Stimulated activated CD8-positive, alpha-beta memory T cell treated with anti-CD3 and anti-CD28 coated beads, Interleukin-7, amount 100 ng/mL, for 4 hours (primary cell): ENCODE measurements around the gene MSMB.
"Not testable (repeated sequence)": the region's sequence is repeated elsewhere in the genome, so short reads cannot be mapped to it uniquely, and the experiment has no call there.

Experiments
- DNase-seq, 2 donors: peaks; one replicate each; pipeline ENCODE4 v3.0.0-alpha.2; 2020; ENCODE audit warnings: low read depth in 2 of 2

Gene MSMB

GRCh38 chr10:46006219-46006618 is 39.9 kb downstream of the MSMB start:
- no peak for DNase-seq

DNA sequence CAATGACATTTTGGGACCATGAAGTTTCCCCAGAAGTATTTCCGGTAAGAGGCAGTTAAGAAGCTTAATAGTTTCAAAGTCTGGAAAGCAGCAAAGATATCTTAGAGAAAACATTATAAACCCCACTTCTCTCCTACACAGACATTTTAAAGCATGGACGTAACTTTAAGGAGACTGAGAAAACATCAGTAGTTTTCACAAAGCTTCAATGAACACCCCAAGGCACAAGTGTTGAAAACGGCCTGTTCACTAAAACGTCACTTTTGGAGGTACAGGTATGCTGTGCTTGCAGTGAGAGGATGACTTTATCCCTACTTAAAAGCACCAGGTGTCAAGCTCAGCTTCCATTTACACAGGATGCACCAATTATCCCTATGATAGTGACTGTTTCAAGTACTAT is 40.7 kb downstream of the MSMB start:
- DNase-seq = no peak

GRCh38 chr10:46004963-46005362 is 41.1 kb downstream of the MSMB start:
- DNase-seq = no peak

DNA sequence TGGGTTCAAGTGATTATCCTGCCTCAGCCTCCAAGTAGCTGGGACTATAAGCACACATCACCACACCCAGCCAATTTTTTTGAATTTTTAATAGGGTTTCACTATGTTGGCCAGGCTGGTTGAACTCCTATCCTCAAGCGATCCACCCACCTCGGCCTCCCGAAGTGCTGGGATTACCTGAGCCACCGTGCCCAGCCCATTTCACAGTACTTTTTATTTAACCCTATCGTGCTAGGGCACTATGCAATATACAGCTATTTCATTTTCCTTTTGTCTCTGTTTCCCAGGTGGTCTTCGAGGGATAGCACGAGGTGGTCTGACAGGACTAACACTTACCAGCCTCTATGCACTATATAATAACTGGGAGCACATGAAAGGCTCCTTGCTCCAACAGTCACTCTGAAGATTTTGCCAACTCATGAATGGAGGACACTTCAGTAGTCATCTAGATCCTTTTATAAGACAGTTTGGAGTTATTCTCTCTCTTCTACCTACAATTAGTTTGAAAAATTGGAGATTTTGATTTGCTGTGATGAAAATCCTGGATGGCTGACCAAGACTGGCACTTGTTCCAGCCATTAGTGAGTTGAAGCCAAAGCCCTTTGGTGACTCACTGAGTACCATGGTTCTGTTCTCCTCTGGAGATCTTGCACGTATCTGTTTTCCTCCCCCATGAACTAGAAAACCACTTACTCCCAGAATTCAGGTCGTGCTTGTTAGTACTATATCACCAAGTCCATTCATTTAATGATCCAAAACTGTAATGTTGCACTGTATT is 43.0 kb downstream of the MSMB start:
- DNase-seq = no peak

DNA sequence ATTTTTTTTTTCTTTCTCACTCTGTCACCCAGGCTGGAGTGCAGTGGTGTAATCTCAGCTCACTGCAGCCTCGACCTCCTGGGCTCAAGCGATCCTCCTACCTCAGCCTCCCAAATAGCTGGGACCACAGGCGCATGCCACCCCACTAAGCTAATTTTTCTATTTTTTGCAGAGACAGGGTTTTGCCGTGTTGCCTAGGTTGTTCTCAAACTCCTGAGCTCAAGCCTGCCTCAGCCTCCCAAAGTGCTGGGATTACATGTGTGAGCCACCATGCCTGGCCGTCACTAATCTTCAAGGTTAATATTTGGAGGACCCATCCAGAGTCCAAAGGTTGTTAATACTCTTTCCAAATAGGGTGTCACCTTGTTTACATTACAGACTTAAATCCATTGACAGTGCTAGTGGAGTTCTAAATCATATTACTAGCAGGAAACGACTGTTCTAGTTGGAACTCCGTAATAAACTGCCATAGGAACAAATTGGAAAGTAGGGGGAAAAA is 43.8 kb downstream of the MSMB start:
- DNase-seq = not testable (repeated sequence)

- DNase-seq = no peak
Observed at GRCh38 chr10:46001187-46001756, 44.8 kb downstream of the MSMB start.

DNA sequence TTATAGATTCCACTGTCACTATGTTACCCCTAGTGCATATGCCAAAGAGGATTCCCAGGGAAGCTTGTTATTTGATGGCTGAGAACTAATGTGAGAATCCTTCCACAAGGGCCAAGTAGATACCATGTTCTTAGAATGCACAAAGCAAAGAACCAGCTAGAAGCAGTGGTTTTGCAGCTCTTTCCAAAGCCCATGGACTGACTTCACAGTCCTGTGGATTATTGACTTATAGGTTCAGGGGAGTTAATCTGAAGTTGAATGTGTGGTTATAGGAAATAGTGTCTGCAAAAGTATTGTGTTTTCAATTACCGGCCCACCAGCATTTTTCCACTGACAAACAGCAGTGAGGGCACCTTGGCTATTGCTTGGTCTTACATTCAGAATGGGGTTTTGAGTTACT is 45.5 kb downstream of the MSMB start:
- no peak for DNase-seq

- not testable (repeated sequence) for DNase-seq
Observed at GRCh38 chr10:45999955-46000354, 46.1 kb downstream of the MSMB start.

GRCh38 chr10:45997994-45998763 is 47.9 kb downstream of the MSMB start:
- no peak for DNase-seq

- no peak for DNase-seq
Observed at GRCh38 chr10:45997557-45997956, 48.5 kb downstream of the MSMB start.

DNA sequence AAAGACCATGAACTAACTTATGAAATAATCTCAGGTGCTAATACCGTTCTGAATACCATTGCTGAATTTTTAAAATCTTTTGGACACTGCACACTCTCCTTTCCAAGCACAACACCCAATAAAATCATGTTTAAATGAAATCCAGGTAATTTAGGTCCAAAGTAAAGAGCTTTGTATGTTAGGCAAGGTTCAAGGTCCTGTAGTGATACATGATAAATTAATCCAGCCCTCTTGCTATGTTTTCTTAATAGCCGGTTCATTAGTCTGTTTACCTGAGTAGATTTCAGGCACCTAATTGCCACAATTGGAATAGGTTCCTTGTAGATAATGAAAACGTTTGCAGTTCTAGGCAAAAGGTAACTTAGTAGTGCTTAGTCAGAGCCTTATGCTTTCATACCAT is 60.5 kb downstream of the MSMB start:
- DNase-seq = not testable (repeated sequence)

DNA sequence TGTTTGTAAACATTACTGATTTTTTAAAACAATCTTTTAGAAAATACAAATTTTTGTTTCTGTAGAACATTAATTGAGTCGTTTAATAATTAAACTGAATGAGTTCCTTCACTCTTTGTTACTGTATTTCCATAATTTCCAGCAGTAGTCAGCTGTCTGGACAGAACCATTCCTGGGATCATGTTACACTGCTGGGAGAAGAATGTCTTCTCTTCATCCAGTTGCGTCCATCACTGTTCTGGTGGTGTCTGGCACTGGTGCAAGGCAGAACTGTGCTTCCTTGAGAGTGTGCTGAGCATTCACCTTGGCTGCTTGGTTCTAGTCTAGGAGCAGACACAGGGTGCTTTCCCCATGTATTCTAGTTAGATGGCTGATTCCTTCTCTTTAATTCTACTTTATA is 61.6 kb downstream of the MSMB start:
- DNase-seq = not testable (repeated sequence)

DNA sequence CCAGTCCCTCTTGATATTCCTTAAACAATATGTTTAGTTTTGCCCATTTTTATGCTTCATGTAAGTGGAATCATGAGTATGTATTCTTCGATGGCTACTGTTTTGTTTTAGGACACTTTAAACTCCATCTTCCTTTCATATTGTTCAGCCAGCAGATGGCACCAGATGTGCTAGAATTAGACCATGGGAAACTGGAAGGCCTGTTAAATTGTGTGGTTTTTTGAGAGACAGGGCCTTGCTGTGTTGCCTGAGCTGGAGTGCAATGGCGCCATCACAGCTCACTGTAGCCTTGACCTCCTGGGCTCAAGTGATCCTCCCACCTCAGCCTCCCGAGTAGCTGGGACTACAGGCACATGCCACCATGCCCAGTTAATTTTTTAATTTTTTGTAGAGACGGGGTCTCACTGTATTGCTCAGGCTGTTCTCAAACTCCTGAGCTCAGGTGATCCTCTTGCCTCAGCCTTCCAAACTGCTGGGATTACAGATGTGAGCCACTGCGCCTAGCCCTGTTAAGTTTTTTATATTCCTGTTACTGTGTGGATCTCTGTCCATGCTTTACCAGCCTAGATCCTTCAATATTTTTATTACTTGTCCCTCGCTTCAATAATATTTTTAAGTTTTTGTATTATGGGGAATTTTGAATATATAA is 62.4 kb downstream of the MSMB start:
- DNase-seq = peak in 1 of 2 donors; percentile 6
